Activated T-helper 9 cell treated with anti-CD3 and anti-CD28 coated beads, Interleukin-2, amount 50 U/mL, for 16 hours (primary cell): ENCODE data around the gene KIF19.
"Not testable (repeated sequence)": the region's sequence is repeated elsewhere in the genome, so short reads cannot be mapped to it uniquely, and the experiment has no call there.

Experiments
- DNase-seq: peaks from one replicate; pipeline ENCODE4 v3.0.0-alpha.2; 2020; ENCODE audit warnings: low read depth

The KIF19 gene

GRCh38 chr17:74390680-74391653 is 64.9 kb downstream of the KIF19 start:
- no peak for DNase-seq

GRCh38 chr17:74391771-74392170 is 65.7 kb downstream of the KIF19 start:
- no peak for DNase-seq

DNA sequence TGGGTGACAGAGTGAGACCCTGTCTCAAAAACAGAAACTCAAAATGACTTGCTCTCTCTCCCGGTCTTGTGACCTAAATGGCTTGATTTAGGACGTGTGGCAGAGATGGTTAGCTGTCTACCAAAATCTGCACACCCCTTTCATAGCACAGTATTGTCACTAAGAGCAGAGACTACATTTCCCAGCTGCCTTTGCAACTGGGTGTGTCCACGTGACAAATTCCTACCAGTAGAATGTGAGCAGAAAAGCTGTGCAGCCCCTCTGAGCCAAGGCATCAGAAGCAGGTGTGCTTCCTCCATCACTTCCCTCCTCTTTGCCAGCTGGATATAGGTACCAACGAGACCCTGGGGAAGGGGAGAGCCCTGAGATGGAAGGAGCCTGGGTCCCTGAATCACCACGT is 66.8 kb downstream of the KIF19 start:
- no peak for DNase-seq

GRCh38 chr17:74393346-74393942 is 67.4 kb downstream of the KIF19 start:
- DNase-seq: no peak

DNA sequence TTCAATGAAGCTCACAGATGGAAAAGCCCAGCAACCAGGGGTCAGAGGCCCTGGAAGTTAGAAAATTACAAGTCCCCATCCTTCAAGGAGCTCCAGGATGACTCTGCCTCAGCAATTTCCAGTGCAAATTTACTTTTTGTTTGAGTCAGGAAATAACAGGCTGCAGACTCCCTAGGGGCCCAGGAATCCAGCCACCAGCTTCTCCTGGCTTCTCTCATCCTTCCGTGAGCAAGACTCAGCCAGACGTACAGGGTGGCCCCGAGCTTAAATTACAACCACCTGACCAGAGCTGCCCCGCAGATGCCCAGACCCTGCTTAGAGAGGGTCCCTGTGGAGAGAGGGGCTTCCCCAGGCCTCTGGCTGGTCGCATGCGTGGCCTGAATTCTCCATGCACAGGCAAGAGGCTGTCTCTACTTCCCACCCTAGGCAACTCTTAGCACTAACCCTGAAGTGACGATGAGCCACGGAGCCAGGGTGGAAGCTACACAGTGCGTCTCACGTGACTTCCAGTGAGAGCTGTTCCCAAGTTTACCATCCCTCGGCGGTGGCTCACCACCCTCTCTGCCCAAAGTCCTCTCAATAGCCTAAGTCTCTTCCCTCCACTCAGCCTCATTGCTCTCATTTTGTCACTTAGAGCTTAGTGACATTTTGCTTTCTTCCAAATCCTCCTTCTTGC is 68.4 kb downstream of the KIF19 start:
- DNase-seq: no peak

- DNase-seq: no peak
Measured at GRCh38 chr17:74394977-74395376, 69.0 kb downstream of the KIF19 start.

GRCh38 chr17:74396567-74396966 is 70.5 kb downstream of the KIF19 start:
- no peak for DNase-seq

GRCh38 chr17:74402048-74402447 is 76.0 kb downstream of the KIF19 start:
- no peak for DNase-seq

DNA sequence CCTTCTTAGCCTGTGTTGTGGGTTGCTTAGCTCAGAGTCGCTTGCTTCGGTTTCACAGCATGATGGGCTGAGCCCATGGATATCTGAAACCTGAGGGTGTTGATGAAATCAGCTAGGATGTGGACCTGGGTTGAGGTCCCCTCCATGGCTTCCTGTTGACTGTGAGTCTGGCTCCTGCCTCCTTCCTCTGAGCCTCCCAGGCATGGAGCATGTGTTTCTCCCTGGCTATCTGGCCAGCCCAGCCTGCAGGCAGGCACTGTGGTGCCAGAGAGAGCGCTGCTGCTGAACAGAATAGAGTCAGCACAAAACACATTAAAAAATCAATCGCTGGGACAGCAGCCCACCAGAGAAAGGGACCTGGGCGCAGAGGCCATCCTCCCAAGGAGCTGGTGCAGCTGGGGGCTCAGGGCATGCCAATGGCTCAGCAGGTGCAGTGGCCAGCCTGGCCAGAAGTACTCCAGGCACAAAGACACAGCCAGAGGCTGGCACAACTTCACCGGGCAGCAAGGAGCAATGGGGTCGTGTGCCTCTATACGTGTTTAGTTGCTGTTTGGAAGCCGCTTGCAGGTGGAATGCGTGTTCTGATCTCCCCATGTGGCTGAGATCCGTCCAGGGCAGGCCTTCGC is 77.6 kb downstream of the KIF19 start:
- DNase-seq: no peak

DNA sequence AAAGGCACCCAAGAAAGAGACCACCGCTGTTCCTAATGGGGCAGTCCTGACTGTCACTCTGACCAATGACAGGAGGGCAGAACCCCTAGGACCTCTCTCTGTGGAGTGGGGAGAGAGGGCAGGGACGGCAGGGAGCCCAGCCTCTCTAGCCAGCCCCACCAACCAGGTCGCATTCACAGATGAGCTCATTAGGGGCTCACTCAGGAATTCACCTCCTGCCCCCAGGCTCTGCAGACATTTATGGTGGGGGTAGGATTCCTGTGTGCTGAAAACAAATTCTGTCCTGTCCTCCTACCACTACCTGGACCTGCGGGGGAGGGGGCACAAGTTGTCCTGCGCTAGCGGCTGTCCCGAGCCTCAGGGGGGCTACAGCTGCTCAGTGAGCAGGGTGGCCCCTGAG is 78.2 kb downstream of the KIF19 start:
- DNase-seq: no peak

DNA sequence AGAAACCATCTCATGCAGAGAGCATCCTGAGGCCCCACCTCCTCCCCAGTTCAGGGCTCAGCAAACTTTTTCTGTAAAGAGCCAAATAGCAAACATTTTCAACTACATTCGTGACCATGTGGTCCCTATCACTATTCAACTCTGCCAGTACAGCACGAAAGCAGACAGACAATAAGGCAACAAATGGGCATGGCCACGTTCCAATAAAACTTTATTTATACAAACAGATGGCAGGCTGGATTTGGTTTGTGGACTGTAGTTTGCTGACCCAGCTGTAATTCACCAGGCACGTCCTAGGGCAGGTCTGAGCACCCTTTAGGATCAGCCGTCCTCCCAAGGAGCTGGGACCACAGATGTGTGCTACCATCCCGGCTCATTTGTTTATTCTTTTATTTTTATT is 78.8 kb downstream of the KIF19 start:
- no peak for DNase-seq

DNA sequence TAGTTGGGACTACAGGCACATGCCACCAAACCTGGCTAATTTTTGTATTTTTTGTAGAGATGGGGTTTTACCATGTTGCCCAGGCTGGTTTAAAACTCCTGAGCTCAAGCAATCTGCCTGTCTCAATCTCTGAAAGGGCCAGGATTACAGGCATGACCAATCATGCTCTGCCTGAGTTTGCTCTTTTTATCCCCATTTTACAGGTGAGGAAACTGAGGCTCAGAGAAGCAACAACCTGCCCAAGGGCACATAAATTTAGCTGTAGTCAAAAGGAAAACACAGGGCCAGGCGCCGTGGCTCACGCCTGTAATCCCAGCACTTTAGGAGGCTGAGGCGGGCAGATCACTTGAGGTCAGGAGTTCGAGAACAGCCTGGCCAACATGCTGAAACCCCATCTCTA is 79.3 kb downstream of the KIF19 start:
- DNase-seq: not testable (repeated sequence)
